Pulmonary artery endothelial cell (primary cell): Measurements from ENCODE around the gene GPC5. TPM values are rescaled to one million over a fixed set of nuclear protein-coding genes. Genes with fewer than 3 reads are reported as not detected.

Experiments used
- DNase-seq: peaks from one replicate; pipeline ENCODE4 v3.0.0-alpha.2; 2011; ENCODE audit warnings: low read depth, low spot score
- total RNA-seq: library from RNA; depleted of rRNA; stranded (reverse); fragments of >200 nt; gene quantifications from 2 replicates; pipeline ENCODE4 v1.2.3, GENCODE V29; 2014

The GPC5 gene
- total RNA-seq, 1 donor from 2014 or later: not detected

DNA sequence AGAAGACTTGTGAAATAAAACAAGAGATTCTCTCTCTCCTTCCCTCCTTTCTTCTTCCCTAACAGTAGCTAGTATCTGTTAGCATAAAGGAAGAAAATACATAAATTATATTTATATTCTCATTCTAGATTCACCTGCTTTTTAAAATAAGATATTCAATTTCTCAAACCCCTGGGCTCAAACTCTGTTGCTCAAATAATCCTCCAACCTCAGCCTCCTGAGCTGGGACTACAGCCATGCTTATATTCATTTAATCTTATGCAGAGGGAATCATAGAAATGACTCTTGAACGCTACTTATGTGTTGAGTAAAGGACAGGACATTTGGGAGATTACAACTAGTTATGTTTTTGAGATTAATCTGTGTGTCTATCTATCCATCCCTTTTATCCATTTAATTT, 56.2 kb downstream of the GPC5 start:
- no peak for DNase-seq

- no peak for DNase-seq
These were observed 58.4 kb downstream of the GPC5 start for GRCh38 chr13:91456837-91457236.

DNA sequence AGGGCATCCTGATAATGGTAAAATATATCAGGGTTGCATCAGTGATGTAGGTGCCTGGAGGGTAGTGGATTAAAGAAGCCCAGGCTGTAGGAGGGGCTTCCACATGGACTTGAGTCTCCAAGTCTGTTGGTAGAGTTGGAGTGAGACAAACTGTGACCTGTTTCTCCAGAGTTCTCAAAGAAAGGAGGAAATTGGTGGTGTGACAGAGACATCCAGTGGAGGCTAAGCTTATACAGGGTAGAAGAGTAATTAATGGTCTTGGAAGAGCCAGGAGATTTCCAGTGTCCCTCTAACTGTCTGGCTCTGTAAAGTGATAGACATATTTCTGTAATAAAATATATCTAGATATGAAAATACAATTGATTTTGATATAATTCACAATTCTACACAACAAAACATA, 61.1 kb downstream of the GPC5 start:
- DNase-seq: no peak

DNA sequence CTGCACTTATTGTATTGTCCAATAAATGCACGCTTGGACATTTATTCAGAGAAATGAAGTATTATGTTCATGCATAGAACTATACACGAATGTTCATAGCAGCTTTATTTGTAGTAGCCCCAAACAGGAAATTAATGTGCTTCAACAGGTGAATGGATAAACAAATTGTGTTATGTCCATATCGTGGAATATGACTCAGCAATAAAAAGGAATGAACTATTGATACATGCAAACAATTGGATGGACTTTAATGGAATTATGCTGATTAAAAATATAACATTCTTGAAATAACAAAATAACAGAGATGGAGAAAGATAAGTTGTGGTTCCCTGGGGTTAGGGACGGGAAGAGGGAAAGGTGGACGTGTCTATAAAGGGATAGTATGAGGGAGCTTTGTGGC, 65.9 kb downstream of the GPC5 start:
- DNase-seq: no peak

DNA sequence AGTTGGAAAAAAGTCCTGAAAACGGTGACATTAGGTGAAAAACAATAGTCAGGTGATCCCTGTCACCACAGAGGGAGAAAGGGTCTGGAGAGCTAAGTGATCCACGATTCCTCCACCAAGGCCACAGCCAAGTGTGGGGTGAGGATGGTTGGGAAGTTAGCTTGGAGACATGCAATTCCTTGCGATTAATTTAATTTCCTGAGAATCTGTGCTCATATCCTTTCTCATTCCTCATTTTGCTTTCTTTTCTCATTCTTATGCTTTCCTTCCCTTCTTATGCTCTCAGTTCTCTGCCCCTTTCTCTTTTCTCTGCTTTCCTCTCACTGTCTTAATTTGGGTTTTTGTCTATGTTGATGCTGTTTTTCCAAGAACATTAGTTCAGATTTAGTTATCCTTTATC, 68.8 kb downstream of the GPC5 start:
- DNase-seq: no peak

DNA sequence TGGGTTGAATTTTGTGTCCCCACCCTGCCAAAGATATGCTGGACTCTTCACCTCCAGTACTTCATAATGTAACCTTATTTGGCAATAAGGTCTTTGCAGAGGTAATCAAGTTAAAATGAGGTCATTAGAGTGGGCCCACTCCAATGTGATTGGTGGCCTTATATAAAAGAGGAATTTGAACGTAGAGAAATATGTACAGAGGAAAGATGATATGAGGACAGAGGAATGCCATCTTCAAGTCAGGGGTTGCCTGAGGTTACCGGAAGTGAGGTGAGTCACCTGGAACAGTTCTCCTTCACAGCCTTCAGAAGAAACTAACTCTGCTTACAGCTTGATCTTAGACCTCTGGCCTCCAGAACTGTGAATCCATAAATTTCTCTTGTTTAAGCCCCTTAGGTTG, 69.9 kb downstream of the GPC5 start:
- DNase-seq: no peak

GRCh38 chr13:91470084-91470621, 71.7 kb downstream of the GPC5 start:
- DNase-seq: no peak

- no peak for DNase-seq
These were observed 72.3 kb downstream of the GPC5 start for GRCh38 chr13:91470681-91471080.

GRCh38 chr13:91482427-91482826, 84.0 kb downstream of the GPC5 start:
- DNase-seq: no peak

GRCh38 chr13:91491980-91492379, 93.6 kb downstream of the GPC5 start:
- no peak for DNase-seq

DNA sequence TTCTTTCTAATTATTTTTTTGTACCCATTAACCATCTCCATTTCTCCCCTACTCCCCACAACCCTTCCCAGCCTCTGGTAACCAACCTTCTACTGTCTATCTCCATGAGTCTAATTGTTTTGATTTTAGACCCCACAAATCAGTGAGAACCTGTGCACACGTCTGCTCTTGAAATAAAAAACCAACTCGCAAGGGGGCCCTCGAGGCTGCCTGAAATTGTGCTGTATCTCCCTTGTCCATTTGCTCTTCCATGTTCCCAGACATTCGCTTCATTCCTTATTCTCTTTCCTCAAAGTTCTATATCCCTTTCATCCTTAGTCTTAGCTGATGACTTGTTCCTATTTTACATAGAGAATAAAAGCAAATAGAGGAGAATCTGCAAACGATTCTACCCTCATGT, 95.0 kb downstream of the GPC5 start:
- no peak for DNase-seq

DNA sequence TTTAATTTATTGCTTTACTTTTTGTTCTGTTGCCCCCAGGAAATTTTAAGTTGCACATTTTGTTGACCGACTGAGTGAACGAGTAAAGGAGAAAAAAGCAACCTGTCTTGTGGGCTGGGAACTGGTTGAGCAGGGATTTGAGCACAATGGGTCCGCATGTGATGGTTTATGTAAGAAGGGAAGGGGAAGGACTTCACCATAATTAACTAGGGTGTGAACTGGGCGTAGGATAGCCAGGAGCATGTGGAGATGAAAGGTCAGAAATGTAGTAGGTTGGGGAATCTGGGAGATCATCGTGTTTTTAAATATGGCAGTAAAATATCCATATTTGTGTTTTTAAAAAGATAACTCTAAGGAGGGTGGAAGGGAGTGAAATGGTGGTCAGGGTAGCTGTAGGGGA, 99.9 kb downstream of the GPC5 start:
- no peak for DNase-seq

DNA sequence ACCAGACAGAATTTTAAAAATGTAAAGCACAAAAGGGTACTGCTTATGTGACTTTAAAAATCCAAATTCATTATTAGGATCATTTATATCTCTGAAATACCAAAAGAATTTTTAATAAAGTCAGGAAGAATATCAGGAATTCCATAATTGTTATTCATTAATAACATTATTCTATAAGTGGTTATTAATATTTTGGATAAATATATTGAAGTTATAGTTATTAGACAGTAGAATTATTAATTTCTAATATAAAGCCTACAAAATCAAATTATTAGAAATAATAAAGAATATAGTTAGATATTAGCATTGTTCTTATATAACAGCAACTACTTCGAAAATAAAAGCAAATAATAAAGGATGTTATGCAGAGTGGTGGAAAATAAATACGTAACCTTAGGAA, 105.8 kb downstream of the GPC5 start:
- no peak for DNase-seq

GRCh38 chr13:91506759-91507158, 108.3 kb downstream of the GPC5 start:
- DNase-seq: no peak

GRCh38 chr13:91510058-91510457, 111.6 kb downstream of the GPC5 start:
- DNase-seq: no peak

DNA sequence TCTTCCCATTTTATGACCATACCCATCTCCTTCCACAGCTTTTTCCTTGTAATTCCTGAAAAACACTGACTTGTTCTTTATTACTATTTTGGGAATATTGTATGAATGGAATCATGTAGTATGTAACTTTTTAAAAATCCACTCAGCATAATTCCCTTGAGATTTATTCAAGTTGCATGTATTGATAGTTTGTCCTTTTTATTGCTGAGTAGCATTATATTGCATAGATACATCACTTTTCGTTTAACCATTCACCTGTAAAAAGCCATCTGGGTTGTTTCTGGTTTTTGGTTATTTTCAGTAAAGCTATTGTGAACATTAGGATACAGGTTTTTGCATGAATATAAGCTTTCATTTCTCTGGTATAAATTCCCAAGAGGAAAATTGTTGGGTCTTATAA, 115.4 kb downstream of the GPC5 start:
- no peak for DNase-seq

GRCh38 chr13:91516799-91517198, 118.4 kb downstream of the GPC5 start:
- DNase-seq: no peak

- DNase-seq: no peak
These were observed 122.5 kb downstream of the GPC5 start for GRCh38 chr13:91520952-91521351.

DNA sequence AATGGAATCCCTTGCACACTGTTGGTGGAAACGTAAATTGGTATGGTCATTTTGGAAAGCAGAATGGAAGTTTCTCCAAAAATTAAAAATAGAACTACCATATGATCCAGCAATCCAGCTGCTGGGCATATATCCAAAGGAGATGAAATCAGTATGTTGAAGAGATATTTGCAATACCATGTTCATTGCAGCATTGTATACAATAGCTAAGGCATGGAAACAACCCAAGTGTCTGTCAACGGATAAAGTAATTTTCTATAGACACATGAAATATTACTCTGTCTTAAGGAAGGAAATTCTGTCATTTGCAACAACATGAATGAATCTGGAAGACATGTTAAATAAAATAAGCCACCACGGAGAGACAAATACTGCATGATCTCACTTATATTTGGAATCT, 124.7 kb downstream of the GPC5 start:
- no peak for DNase-seq

GRCh38 chr13:91526543-91527033, 128.2 kb downstream of the GPC5 start:
- no peak for DNase-seq

DNA sequence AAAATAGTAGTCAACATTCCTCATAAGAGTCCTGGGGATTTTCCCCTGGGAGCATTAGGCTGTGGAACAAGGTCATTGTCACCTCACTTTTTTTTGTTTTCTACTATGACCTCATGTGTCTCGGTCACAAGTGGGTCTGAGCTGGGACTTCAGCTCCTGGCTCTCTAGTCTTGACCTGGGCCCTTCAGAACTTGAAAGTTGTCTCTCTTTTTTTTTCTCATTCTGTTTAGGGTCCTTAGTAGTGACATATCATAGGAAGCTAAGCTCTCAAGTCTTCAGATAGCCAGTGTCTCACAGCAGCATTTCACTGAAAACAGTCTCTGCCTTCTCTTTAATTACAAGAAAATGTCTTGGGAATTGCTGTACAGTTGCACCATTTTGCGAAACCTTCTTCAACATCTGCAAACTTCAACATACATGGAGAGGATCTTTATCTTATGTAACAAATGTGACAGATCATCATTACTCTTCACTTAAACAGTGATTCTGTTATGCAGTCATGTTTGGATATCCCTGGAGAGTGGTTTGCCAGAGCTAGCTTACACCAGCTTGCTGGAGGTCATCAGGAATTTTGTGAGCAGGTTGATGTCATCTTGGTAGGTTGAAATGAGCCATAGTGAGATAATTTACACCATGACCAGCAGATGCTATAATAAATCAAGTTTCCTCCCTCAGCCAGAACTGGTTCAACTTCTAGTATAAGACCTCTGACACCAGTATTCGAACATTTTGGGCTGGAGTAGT, 131.5 kb downstream of the GPC5 start:
- no peak for DNase-seq

GRCh38 chr13:91531646-91532045, 133.2 kb downstream of the GPC5 start:
- DNase-seq: no peak

GRCh38 chr13:91533354-91533753, 134.9 kb downstream of the GPC5 start:
- DNase-seq: no peak
